HG03159 (cell line): ENCODE measurements around the gene ADAP1.
"Not testable (repeated sequence)": the region's sequence is repeated elsewhere in the genome, so short reads cannot be mapped to it uniquely, and the experiment has no call there.

Source experiments
- ATAC-seq: cut with Tn5 transposase; IDR thresholded peaks from one replicate; pipeline ENCODE4 v1.9.1; 2021; ENCODE audit warnings: mild to moderate bottlenecking, moderate library complexity; ENCODE audit not compliant: unreplicated experiment

ADAP1 gene

DNA sequence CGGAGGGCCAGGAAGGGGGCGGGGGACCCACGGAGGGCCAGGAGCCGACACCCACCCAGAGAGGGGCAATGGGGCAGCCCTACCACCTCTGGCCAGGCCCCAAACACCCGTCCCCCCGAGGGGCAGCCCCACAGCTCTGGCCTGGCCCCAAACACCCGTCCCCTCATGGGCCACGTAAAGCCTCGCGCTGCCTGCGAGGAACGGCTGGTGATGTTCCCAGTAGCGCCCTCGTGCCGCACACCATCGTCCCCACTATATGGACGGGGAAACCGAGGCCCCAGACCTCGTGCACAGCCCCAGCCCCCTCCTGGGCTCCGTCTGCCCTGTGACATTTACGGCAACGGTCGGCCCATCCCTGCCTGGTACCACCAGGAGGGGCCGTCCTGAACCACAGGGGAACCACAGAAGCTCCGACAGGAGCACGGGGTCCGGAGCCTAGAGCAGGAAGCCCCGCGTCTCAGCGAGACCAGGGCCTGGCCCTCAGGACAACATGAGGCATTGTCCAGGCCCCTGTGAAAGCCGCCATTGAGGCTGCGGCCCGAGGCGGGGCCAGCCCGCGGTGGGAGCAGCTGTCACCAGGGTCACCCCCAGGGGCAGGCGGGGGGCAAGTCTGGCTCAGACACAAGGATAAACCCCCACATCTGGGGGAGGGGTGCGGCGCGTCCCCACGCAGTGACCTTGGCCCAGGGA, 42.5 kb downstream of the ADAP1 start:
- ATAC-seq = no peak

DNA sequence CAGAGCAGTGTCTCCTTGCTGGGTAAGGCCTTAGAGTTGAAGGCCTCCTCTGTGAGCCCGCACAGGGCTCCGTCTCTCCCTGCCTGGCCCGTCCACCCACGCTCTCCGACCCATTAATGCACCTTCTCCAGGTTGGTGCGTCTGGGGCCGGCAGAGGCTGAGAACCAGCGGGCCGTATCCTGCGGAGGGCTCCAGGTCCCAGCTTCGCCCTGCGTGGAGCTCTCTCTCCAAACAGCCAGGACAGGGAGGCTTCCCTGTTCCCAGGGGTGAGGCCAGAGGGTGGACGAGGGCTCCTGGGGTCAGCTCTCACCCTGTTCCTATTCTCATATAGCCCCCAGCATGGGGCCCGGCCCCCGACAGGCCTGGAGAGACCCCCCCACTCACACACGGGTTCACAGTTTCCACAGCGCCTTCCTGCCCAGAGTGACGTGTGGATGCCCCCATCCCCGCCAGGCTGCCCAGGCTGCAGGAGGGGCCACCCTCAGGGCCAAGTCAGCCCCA, 43.5 kb downstream of the ADAP1 start:
- no peak for ATAC-seq

DNA sequence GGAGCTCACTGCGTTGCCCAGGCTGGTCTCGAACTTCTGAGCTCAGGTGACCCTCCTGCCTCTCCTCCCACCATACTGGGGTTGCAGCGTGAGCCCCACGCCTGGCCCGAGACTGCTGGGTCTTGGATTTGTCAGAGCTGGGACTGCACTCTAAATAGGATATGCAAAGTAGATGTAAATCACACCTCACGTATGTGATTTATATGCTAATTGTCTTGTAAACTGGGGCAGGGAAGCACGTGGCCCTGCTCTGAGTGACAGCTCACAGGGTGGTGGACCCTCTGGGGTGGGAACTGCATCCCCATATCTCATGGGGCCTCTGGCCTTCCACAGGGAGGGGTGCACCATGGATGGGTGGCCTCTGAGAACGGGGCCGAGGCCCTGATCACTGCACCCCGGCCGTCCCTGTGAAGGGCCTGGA, 44.0 kb downstream of the ADAP1 start:
- ATAC-seq = no peak

- ATAC-seq = no peak
Observed at GRCh38 chr7:909358-910329, 44.8 kb downstream of the ADAP1 start.

- ATAC-seq = not testable (repeated sequence)
Observed at GRCh38 chr7:908591-909357, 45.7 kb downstream of the ADAP1 start.

DNA sequence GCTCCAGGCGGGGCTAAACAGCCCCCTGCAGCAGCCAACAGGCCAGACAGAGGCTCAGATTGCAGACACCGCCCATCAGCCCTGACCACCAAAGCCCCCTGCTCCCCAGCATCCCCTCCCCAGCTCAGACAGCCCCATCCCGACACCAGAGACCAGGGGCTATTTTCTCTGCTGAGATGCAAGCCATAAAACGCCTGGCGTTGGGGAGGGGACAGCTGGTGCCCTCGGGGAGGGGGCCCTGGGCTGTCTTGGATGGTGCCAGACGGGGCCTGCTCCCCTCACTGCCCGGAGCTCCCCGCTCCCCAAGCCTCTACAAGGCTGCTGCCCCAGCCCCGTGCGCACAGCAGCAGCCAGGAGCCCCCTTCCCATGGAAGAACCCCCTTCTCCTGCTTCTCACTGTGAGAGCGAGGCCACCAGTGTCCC, 46.3 kb downstream of the ADAP1 start:
- no peak for ATAC-seq

DNA sequence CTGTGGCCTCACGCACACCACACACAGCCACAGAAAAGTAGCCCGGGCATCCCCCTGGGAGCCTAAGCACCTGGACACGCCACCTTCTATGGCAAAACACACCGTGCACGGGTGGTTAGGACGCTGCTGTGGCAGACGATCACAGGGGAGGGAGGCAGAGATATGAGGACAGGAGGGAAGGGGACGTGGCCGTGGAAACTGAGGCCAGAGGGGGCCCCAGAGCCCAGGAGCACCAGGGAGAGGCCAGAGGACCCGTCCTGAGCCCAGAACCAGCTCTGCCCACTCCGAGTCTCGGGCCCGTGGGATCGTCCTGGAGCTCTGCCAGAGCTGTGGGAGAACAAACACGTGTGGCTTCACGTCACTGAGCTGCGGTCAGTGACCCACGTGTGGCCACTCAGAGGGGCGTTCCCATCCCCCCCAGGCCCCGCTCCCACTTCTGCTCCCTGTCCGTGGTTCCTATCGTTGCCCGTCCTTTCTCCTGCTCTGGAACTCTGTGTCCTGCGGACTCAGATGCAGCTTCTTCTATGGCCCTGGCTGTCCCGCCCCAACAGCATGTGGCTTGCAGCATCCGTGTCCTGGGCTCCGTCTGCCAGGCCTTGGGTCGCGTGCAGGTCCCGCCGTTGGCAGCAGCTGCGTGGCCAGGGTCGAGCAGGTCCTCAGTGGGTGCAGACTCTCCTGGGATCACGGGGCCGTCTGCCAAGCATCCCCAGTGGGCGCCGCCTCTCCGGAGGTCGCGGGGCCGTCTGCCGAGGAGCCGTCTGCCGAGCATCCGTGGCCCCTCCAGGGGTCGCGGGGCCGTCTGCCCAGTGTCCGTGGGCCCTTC, 47.1 kb downstream of the ADAP1 start:
- ATAC-seq = no peak

DNA sequence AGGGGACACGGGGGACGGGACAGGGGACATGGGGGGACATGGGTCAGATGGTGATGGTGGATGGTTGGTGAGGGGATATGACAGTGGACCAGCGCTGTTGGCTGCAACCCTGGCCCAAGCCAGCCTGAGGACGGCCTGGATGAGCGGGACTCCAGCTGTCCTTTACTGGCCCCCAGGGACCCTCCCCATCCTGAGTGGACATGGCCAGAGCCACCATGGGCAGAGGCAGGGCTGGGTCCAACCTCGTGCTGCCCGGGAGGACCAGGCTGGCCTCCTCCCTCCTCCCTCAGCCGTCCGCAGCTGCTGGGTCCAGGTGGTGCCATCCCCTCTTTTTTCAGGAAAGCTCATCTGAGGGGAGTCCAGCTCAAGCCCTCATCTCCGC, 47.7 kb downstream of the ADAP1 start:
- ATAC-seq = no peak

DNA sequence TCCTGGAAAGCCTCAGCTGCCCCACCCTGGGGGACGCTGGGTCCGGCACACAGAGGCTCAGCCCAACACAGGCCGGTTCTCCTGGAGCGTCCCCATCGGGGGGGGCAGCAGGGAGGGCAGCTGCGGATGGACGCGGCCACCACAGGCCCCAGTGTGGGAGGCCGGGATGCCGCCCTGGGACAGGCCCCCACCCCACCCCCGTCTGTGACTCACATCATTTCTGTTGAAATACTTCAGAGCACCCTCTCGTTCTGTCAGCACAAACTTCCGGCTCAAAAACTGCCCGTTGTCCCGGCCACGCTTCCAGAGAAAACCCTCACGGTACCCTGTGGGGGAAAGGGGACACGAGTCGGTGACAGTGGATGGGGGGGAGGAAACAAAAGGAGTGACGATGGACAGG, 49.6 kb downstream of the ADAP1 start:
- ATAC-seq = no peak

DNA sequence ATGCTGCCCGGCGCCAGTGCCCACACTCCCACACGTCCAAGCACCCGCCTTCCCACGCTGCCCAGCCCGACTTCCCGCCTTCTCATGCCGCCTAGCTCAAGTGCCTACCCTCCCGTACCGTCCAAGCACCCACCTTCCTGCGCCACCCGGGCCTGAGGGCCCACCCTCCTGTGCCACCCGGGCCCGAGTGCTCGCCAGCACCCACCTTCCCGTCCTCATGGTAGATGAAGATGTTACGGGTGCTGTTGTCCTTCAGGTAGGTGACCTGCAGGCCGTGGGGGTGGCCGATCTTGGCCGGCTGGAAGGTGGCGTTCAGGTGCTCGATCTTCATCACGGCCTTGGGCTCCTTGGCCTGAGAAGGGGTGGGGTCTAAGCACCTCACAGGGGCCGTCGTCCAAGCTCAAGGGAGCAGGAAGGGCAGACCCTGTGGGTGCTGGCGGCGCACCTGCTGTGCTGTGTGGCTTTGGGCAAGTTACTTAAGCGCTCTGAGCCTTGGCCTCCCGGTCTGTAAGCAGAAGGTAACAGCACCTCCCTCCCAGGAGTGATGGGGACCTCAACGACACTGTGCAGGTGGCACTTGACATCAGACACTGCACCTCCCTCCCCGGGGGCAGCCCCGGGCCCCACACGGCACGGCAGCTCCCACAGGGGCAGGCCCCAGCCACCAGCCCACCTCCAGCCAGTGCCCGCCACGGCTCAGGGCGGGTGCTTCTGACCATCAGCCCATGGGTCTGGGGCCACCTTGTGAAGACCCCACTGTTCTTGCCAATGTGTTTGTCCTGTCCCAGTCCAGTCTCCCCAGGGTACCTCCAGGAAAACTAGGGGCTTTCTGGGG, 50.3 kb downstream of the ADAP1 start:
- no peak for ATAC-seq

DNA sequence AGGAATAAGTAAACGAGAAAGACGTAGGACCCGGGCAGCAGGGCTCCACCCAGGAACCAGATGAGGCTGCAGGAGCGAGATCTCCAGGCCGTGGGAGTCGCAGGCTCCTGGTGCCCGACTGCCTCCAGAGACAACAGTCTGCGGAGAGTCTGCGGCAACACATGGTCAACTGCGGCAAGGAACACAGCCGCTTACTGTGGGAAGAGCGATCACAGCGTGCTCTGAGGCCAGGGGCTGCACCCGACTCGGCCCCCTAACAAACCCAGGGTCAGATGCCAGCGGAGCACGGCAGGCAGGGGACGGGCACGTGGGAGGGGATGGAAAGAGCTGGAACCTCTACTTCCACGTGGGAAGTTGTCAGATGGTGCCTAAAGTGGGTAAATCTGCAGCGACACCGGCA, 51.5 kb downstream of the ADAP1 start:
- ATAC-seq = no peak

DNA sequence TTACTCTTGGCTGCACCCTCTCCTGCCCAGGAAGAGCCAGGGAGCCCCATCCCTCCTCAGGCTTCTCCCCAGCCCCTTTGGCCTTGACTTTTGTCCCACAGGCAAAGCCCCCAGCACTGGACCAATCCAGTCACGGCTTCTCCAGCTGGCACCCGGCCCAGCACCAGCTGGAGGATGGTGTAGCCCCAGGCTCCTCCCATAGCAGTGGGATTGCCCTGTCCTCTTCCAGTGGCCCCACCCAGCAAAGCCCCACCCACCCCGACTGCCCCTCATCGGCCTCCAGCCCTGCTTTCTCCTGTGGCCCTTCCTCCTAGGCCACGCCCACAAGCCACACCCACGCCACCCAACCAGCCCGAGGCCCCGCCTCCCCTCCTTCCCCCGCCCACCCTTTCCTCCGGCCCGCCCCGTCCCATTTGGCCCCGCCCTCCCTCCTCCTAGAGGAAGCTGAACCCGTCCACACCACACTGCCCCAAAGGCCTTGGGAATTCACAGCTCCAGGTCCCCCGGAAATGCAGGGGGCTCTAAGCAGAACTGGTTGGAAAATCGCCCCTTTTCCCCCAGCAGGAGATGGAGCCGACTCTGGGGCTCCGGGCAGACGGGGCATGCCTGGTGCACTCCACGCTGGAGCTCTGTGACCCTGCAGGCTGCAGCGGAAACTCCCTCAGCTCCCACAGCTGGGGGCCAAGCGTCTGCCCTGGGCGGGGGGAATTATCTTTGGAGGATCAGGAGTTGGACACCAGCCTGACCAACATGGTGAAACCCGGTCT, 52.9 kb downstream of the ADAP1 start:
- ATAC-seq = no peak

- no peak for ATAC-seq
Observed at GRCh38 chr7:901041-901387, 53.5 kb downstream of the ADAP1 start.

DNA sequence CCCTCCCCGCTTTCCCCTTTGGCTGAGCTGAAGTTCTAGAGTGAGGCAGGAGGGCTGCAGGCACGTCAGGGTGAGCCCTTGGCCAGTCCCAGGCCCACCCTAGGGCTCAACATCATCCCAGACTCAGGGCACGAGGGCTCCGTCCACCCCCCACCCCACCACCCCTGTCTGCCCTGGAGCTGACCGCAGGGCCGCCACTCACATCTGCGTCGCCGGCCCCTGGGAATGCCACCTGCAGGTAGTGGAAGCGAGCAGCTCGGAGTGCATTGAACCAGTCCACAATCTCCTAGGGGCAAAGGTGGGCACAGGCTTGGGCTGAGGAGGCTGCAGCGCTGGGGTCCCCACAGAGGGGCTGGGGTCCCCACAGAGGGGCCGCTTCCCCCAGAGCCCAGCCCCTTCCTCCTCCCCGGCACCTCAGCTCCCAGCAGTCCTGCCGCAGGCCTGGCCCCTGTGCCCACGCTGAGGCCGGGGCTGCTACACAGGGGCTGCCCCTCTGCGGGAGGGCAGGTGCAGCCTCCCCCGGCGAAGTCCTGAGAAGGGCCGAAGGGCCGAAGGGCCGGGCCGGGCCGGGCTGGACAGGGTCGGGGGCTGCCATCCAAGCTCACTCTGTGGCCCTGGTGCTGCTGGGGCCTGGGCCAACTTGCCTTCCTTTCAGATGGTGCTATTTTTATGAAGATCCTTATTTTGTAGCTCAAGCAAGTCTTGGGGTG, 54.0 kb downstream of the ADAP1 start:
- no peak for ATAC-seq

- no peak for ATAC-seq
Observed at GRCh38 chr7:899806-900205, 54.7 kb downstream of the ADAP1 start.

DNA sequence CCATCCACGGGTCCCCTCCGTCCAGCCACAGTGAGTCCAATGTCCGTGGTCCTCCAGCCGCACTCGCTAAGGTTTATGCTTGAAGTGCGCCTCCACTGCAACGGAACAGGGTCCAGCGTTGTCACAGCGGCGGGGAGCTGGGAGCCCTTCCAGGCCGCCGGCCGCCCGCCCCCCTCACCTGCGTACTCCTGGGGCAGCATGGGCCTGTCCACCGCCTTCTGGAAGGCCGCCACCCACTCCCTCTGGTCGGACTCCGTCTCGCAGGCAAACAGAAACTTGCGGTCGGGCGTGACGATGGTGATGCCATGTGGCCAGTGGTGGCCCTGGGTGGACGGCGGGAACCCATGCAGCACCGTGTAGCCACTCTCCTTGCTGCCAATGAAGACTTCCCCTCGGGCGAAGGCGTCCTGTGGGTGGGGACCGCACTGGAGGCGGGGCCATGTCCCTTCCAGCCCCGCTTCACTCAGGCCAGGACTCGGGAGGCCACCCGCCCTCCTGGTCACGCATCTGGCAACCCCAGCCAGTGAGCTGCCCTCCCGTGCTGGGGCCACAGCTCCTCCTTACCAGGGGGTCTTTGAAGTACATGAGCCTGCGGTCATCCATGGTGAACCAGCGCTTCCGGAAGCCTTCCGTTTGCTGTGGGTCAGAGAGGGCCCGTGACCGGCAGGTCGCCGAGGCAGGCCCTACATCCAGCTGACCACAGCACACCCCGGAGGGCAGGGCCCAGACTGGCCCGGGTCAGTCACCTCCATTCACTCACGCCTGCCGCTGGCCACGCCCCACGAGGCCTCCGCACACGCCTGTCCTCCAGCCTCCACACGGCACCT, 55.4 kb downstream of the ADAP1 start:
- no peak for ATAC-seq

DNA sequence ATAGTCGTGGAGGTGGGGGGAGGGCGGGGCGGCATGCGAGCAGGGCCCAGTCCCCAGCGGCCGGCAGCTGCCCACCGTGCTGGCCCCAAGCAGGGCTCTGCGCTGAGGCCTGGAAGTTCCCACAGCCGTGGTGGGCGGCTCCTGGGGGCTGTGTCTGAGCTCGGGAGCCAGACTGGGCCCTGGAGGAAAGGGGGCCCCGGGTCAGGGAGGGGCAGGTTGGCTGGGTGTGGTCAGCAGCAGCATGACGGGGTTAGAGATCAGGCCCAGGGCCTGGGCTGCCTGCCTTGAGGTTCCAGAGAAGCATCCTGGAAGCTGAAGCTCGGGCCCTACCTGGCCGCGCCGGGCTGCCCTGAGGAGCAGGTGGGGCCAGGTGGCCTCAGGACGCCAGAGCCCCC, 56.0 kb downstream of the ADAP1 start:
- no peak for ATAC-seq
